Parathyroid adenoma (tissue), 2 donors: Measurements from ENCODE around the gene CDC42BPA.
"Not testable (repeated sequence)": the region's sequence is repeated elsewhere in the genome, so short reads cannot be mapped to it uniquely, and the experiment has no call there.

Experiments
- H2AFZ ChIP-seq: fragments of 300-600 bp; sonication (generic); one replicate; pipeline ENCODE4 v1.7.0; 2017; ENCODE audit warnings: antibody characterized with exemption, mild to moderate bottlenecking
- H3K27ac ChIP-seq: fragments of 300-600 bp; sonication (generic); one replicate; pipeline ENCODE4 v1.7.0; 2017
- H3K27me3 ChIP-seq: fragments of 300-600 bp; sonication (generic); one replicate; pipeline ENCODE4 v1.7.0; 2017; ENCODE audit warnings: low read length; ENCODE audit not compliant: control insufficient read depth, insufficient read depth
- H3K36me3 ChIP-seq: fragments of 300-600 bp; sonication (generic); one replicate; pipeline ENCODE4 v1.7.0; 2017; ENCODE audit warnings: low read length; ENCODE audit not compliant: control insufficient read depth, insufficient read depth
- H3K4me1 ChIP-seq: fragments of 300-600 bp; sonication (generic); one replicate; pipeline ENCODE4 v1.7.0; 2017; ENCODE audit warnings: control low read depth
- H3K4me2 ChIP-seq: fragments of 300-600 bp; sonication (generic); one replicate; pipeline ENCODE4 v1.7.0; 2017; ENCODE audit warnings: low read length
- H3K4me3 ChIP-seq: fragments of 300-600 bp; sonication (generic); one replicate; pipeline ENCODE4 v1.7.0; 2017; ENCODE audit warnings: low read depth, low read length
- H3K79me2 ChIP-seq: fragments of 300-600 bp; sonication (generic); one replicate; pipeline ENCODE4 v1.7.0; 2017; ENCODE audit warnings: control low read depth
- H3K9ac ChIP-seq: fragments of 300-600 bp; sonication (generic); one replicate; pipeline ENCODE4 v1.7.0; 2017; ENCODE audit warnings: mild to moderate bottlenecking
- H3K9me3 ChIP-seq: fragments of 300-600 bp; sonication (generic); one replicate; pipeline ENCODE4 v1.7.0; 2017; ENCODE audit warnings: low read length; ENCODE audit not compliant: control insufficient read depth
- CTCF ChIP-seq: fragments of 300-600 bp; sonication (generic); IDR thresholded peaks from one replicate; pipeline ENCODE4 v1.7.0; 2017; ENCODE audit warnings: antibody characterized with exemption, mild to moderate bottlenecking
- donor health status: primary hyperparathyroidism.

CDC42BPA gene

GRCh38 chr1:226956942-226957713, 361.2 kb downstream of the CDC42BPA start:
- Histone ChIP-seq H3K4me2 (no peak overlapping the region), H3K27ac (no peak overlapping the region), H3K9me3 (no peaks in the 10 kb centered on the region), H3K4me1 (no peaks in the 10 kb centered on the region), H3K27me3 (no peaks in the 10 kb centered on the region), H2AFZ (no peak overlapping the region), H3K4me3 (no peak overlapping the region), H3K79me2 (peaks cover 7% of the 10 kb centered on the region), H3K36me3 (no peaks in the 10 kb centered on the region), H3K9ac (no peak overlapping the region)
- no peak for TF ChIP-seq CTCF

GRCh38 chr1:226955857-226956256, 362.4 kb downstream of the CDC42BPA start:
- not testable (repeated sequence) for H3K27ac ChIP-seq

GRCh38 chr1:226954777-226955176, 363.5 kb downstream of the CDC42BPA start:
- Histone ChIP-seq H3K79me2 (peaks cover 7% of the 10 kb centered on the region), H3K4me2 (no peak overlapping the region), H3K9me3 (no peaks in the 10 kb centered on the region), H3K4me1 (no peaks in the 10 kb centered on the region), H3K36me3 (no peaks in the 10 kb centered on the region), H2AFZ (no peak overlapping the region), H3K27ac (no peak overlapping the region), H3K9ac (no peak overlapping the region), H3K27me3 (no peaks in the 10 kb centered on the region), H3K4me3 (no peak overlapping the region)
- TF ChIP-seq CTCF, result no peak

More at GRCh38 chr1:226955857-226956256, 362.4 kb downstream of the CDC42BPA start:
- not testable (repeated sequence) for H2AFZ ChIP-seq, H3K27me3 ChIP-seq, H3K9me3 ChIP-seq, H3K9ac ChIP-seq, H3K4me3 ChIP-seq, H3K4me1 ChIP-seq, H3K79me2 ChIP-seq, H3K36me3 ChIP-seq, H3K4me2 ChIP-seq

GRCh38 chr1:226954337-226954736, 364.0 kb downstream of the CDC42BPA start:
- Histone ChIP-seq H3K9ac (no peak overlapping the region), H3K9me3 (no peaks in the 10 kb centered on the region), H2AFZ (no peak overlapping the region), H3K36me3 (no peaks in the 10 kb centered on the region), H3K4me3 (no peak overlapping the region), H3K4me2 (no peak overlapping the region), H3K4me1 (no peaks in the 10 kb centered on the region), H3K79me2 (peaks cover 7% of the 10 kb centered on the region), H3K27ac (no peak overlapping the region), H3K27me3 (no peaks in the 10 kb centered on the region)
- TF ChIP-seq CTCF, result no peak

GRCh38 chr1:226953175-226953800, 365.0 kb downstream of the CDC42BPA start:
- Histone ChIP-seq H3K79me2 (peaks cover 11% of the 10 kb centered on the region), H2AFZ (no peak overlapping the region), H3K36me3 (no peaks in the 10 kb centered on the region), H3K4me3 (no peak overlapping the region), H3K27me3 (no peaks in the 10 kb centered on the region), H3K4me2 (no peak overlapping the region), H3K4me1 (no peaks in the 10 kb centered on the region), H3K9ac (no peak overlapping the region), H3K9me3 (no peaks in the 10 kb centered on the region), H3K27ac (no peak overlapping the region)
- TF ChIP-seq CTCF, result no peak
